Activated naive CD8-positive, alpha-beta T cell treated with anti-CD3 and anti-CD28 coated beads, Interleukin-2, amount 10 ng/mL, durations not matched to agents 7 days and 5 days (primary cell): ENCODE results near the gene CFAP299. TPM values are rescaled to one million over a fixed set of nuclear protein-coding genes. Genes with fewer than 3 reads are reported as not detected.
"Not testable (repeated sequence)": the region's sequence is repeated elsewhere in the genome, so short reads cannot be mapped to it uniquely, and the experiment has no call there.

Experiments
- ATAC-seq: fragments of 150-1000 bp; cut with Tn5 transposase; one replicate; pipeline ENCODE4 v1.10.0; 2021; ENCODE audit warnings: low read depth, moderate library complexity
- POLR2A ChIA-PET: fragments of 350-600 bp; sonication (Branson Sonifier 250); formaldehyde crosslinking; loops from one replicate; lab custom pipeline; 2021; ENCODE audit warnings: antibody characterized with exemption; lab: Charles Lee
- DNase-seq: peaks from one replicate; pipeline ENCODE4 v3.0.0; 2021
- H3K27ac Mint-ChIP-seq: one replicate; pipeline ENCODE4 v1.8.0; 2022; ENCODE audit warnings: mild to moderate bottlenecking, mixed read lengths
- H3K27me3 Mint-ChIP-seq: one replicate; pipeline ENCODE4 v1.8.0; 2022; ENCODE audit warnings: mild to moderate bottlenecking, moderate library complexity, mixed read lengths
- H3K36me3 Mint-ChIP-seq: one replicate; pipeline ENCODE4 v1.8.0; 2021; ENCODE audit warnings: mild to moderate bottlenecking, mixed read lengths
- H3K4me1 Mint-ChIP-seq: one replicate; pipeline ENCODE4 v1.8.0; 2021; ENCODE audit warnings: mixed read lengths
- H3K4me3 Mint-ChIP-seq: one replicate; pipeline ENCODE4 v1.8.0; 2022; ENCODE audit warnings: mild to moderate bottlenecking, moderate library complexity, mixed read lengths
- H3K9me3 Mint-ChIP-seq: one replicate; pipeline ENCODE4 v1.8.0; 2021; ENCODE audit warnings: mixed read lengths
- total RNA-seq, 2 experiments: library from RNA; stranded (reverse); gene quantifications; one replicate each; pipeline ENCODE4 v1.2.3, GENCODE V29; 2021

The CFAP299 gene
- total RNA-seq, 2 experiments from 2014 or later = not detected

DNA sequence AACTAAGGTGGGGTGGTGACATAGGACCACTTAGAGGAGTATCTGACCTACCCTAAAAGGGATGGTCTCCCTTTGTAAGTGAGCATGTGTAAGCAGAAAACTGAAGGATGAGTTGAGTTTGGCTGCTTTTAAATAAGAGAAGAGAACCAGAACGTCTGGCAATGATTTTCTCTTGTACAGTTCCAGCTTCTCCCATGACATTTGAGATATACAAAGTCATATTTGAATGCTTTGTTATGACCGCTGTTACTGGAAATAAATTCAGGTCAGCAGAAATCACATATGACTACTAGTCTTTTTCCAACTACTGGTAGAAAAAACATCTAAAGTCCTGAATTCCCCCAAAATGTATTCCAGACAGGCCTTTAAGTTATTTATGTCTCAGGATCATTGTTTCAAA is 381.7 kb downstream of the CFAP299 start:
- H3K4me1 Mint-ChIP-seq = no peaks in the 10 kb centered on the region
- ATAC-seq (no peak), DNase-seq (no peak)
- no peaks in the 10 kb centered on the region for H3K27me3 Mint-ChIP-seq
- H3K27ac Mint-ChIP-seq = no peak overlapping the region
- POLR2A ChIA-PET = no interaction called here
- no peaks in the 10 kb centered on the region for H3K36me3 Mint-ChIP-seq
- peaks cover 14% of the 10 kb centered on the region for H3K9me3 Mint-ChIP-seq
- no peak overlapping the region for H3K4me3 Mint-ChIP-seq

DNA sequence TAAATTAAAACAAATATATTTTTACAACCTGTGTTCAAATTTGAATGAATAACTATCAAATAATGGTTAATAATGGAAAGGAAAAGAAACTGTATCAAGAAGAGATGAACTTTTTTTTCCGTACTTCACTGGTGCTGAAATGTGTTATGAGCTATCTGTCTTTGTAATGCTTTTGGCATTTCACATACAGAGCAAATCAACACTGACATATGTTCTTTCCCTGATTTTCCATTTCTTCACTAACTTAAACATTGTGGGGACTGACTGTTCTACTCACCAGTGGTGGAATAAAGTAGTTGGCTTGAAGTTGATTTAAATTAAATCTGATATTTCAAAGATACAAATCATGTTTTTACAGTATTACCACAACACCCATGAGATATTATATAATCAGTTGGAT is 390.9 kb downstream of the CFAP299 start:
- POLR2A ChIA-PET = no interaction called here
- no peaks in the 10 kb centered on the region for H3K27me3 Mint-ChIP-seq
- H3K4me1 Mint-ChIP-seq = no peaks in the 10 kb centered on the region
- DNase-seq = no peak
- no peak overlapping the region for H3K4me3 Mint-ChIP-seq
- H3K36me3 Mint-ChIP-seq = no peaks in the 10 kb centered on the region
- no peak for ATAC-seq
- H3K27ac Mint-ChIP-seq = no peak overlapping the region
- peaks cover under 1% of the 10 kb centered on the region for H3K9me3 Mint-ChIP-seq

- no peak overlapping the region for H3K27ac Mint-ChIP-seq
- H3K4me3 Mint-ChIP-seq = no peak overlapping the region
- peaks cover 3% of the 10 kb centered on the region for H3K9me3 Mint-ChIP-seq
- no peak for ATAC-seq
- H3K27me3 Mint-ChIP-seq = no peaks in the 10 kb centered on the region
- H3K36me3 Mint-ChIP-seq = no peaks in the 10 kb centered on the region
- no peaks in the 10 kb centered on the region for H3K4me1 Mint-ChIP-seq
- peak; percentile 14 for DNase-seq
- POLR2A ChIA-PET = interaction anchor here (0.7 kb wide), 1 partner anchor 33 kb away, joined by 3 read pairs; no protein-coding TSS in a partner anchor
Measured at GRCh38 chr4:80730158-80730557, 394.6 kb downstream of the CFAP299 start.

- Mint-ChIP-seq H3K4me3 (no peak overlapping the region), H3K4me1 (no peaks in the 10 kb centered on the region), H3K27me3 (no peaks in the 10 kb centered on the region), H3K36me3 (no peaks in the 10 kb centered on the region), H3K9me3 (peaks cover 3% of the 10 kb centered on the region), H3K27ac (no peak overlapping the region)
- no peak for ATAC-seq
- DNase-seq = no peak
- POLR2A ChIA-PET = no interaction called here
Measured at GRCh38 chr4:80731436-80731835, 395.9 kb downstream of the CFAP299 start.

DNA sequence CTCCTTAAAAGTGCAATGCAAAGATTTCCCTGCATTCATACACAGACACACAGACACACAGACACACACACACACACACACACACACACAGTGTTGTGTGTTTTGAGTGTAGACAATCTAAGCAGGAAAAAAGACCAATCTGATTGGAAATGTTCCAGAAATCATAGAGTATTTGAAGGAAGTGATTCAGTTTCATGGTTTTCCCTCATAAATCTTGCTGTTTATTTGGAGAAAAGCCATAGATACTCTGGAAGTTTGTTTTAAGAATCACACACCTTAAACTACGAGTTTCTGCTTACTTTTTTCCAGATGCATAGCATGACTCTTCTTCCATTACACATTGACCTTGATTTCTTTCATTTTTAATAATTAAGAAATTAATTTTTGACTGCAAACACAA is 396.5 kb downstream of the CFAP299 start:
- no peak for ATAC-seq
- peaks cover 5% of the 10 kb centered on the region for H3K9me3 Mint-ChIP-seq
- H3K27me3 Mint-ChIP-seq = no peaks in the 10 kb centered on the region
- H3K4me3 Mint-ChIP-seq = no peak overlapping the region
- H3K27ac Mint-ChIP-seq = no peak overlapping the region
- DNase-seq = no peak
- H3K4me1 Mint-ChIP-seq = no peaks in the 10 kb centered on the region
- no peaks in the 10 kb centered on the region for H3K36me3 Mint-ChIP-seq
- POLR2A ChIA-PET = no interaction called here

GRCh38 chr4:80740375-80740774 is 404.8 kb downstream of the CFAP299 start:
- POLR2A ChIA-PET = no interaction called here
- no peak for ATAC-seq
- Mint-ChIP-seq H3K36me3 (no peaks in the 10 kb centered on the region), H3K27me3 (no peaks in the 10 kb centered on the region), H3K4me3 (no peak overlapping the region), H3K27ac (no peak overlapping the region), H3K4me1 (no peaks in the 10 kb centered on the region), H3K9me3 (peaks cover 11% of the 10 kb centered on the region)
- no peak for DNase-seq

DNA sequence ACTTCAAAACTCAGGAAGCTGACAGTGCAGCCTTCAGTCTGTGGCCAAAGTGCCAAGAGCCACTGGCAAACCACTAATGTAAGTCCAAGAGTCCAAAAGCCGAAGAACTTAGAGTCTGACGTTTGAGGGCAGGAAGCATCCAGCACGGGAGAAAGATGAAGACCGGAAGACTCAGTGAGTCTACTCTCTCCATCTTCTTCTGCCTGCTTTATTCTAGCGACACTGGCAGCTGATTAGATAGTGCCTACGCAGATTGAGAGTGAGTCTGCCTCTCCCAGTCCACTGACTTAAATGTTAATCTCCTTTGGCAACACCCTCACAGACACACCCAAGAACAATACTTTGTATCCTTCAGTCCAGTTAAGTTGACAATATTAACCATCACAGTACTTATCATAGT is 414.0 kb downstream of the CFAP299 start:
- H3K4me3 Mint-ChIP-seq, DNase-seq, H3K36me3 Mint-ChIP-seq, H3K27me3 Mint-ChIP-seq, H3K27ac Mint-ChIP-seq, POLR2A ChIA-PET, H3K4me1 Mint-ChIP-seq, ATAC-seq, H3K9me3 Mint-ChIP-seq: not testable (repeated sequence)

DNA sequence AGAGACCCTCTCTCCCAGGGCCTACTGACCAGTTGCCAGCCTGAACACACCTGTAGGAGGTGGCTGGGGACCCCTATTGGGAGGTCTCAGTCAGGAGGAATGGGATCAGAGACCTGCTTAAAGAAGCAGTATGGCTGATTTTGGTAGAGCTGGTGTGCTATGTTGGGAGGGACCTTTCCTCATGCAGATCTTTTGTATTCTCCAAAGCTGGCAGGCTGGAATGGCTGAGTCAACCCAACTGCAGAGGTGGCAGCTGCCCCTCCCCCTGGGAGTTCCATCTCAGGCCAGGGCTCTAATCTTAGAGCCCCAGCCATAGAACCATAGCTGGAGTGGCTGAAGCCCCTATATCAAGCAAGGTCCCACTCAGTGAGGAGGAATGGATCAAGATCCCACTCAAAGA is 415.7 kb downstream of the CFAP299 start:
- no peaks in the 10 kb centered on the region for H3K4me1 Mint-ChIP-seq
- no peak overlapping the region for H3K4me3 Mint-ChIP-seq
- POLR2A ChIA-PET = no interaction called here
- no peak overlapping the region for H3K27ac Mint-ChIP-seq
- no peaks in the 10 kb centered on the region for H3K36me3 Mint-ChIP-seq
- peaks cover 1% of the 10 kb centered on the region for H3K9me3 Mint-ChIP-seq
- DNase-seq (no peak), ATAC-seq (no peak)
- H3K27me3 Mint-ChIP-seq = no peaks in the 10 kb centered on the region

- DNase-seq (no peak), ATAC-seq (no peak)
- H3K9me3 Mint-ChIP-seq = peaks cover 11% of the 10 kb centered on the region
- no peaks in the 10 kb centered on the region for H3K27me3 Mint-ChIP-seq
- H3K36me3 Mint-ChIP-seq = peaks cover 2% of the 10 kb centered on the region
- H3K4me1 Mint-ChIP-seq = peaks cover 2% of the 10 kb centered on the region
- POLR2A ChIA-PET = no interaction called here
- H3K4me3 Mint-ChIP-seq = no peak overlapping the region
- H3K27ac Mint-ChIP-seq = no peak overlapping the region
Measured at GRCh38 chr4:80767944-80768343, 432.4 kb downstream of the CFAP299 start.

GRCh38 chr4:80776168-80776567 is 440.6 kb downstream of the CFAP299 start:
- Mint-ChIP-seq H3K36me3 (no peaks in the 10 kb centered on the region), H3K4me3 (no peak overlapping the region)

DNA sequence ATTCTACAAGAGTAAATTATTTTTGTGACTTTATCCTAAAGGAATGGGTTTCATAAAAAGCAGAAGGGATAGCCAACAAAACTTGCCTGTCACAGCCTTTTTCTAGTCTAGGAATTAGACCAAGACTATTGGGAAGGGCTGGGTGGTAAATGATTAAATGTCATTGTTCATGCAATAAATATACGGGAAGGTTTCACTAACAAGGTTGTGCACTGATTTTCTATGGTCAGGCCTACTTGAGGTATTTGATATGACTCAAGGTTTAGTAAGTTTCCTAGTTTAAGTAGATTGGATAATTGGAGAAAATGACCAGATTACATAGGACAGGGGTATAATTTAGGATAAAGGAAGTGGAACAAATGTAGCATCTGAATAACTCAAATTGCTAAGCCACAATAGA is 445.9 kb downstream of the CFAP299 start:
- DNase-seq (no peak), ATAC-seq (no peak)
- no peaks in the 10 kb centered on the region for H3K27me3 Mint-ChIP-seq
- H3K4me1 Mint-ChIP-seq = no peaks in the 10 kb centered on the region
- peaks cover 4% of the 10 kb centered on the region for H3K9me3 Mint-ChIP-seq
- no peak overlapping the region for H3K27ac Mint-ChIP-seq
- H3K4me3 Mint-ChIP-seq = no peak overlapping the region
- POLR2A ChIA-PET = no interaction called here
- no peaks in the 10 kb centered on the region for H3K36me3 Mint-ChIP-seq

More at GRCh38 chr4:80776168-80776567, 440.6 kb downstream of the CFAP299 start:
- H3K9me3 Mint-ChIP-seq = peaks cover 3% of the 10 kb centered on the region
- H3K27me3 Mint-ChIP-seq = no peaks in the 10 kb centered on the region
- no peaks in the 10 kb centered on the region for H3K4me1 Mint-ChIP-seq
- POLR2A ChIA-PET = no interaction called here
- ATAC-seq = no peak
- H3K27ac Mint-ChIP-seq = no peak overlapping the region
- DNase-seq = no peak

DNA sequence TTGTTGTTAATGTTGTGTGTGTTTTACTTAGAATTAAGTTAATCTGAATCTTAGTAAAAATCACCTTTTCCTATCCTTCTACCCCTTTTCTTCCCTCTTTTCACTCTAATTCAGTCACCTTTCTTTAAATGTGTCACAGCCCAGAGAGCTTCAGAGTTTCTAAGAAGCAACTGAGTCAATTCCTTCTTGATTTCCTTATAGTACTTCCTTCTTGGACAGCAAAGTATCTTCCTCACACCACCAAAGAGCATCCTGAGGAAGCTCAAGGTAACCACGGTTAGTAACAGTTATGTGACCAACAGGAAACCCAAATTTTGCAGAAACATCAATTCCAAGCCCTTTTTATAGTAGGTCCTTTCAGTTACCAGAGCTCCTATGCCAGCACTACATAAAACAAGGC is 451.8 kb downstream of the CFAP299 start:
- Mint-ChIP-seq H3K4me1 (peaks cover 9% of the 10 kb centered on the region), H3K36me3 (no peaks in the 10 kb centered on the region), H3K4me3 (peak overlapping the region; percentile 7), H3K27ac (no peak overlapping the region), H3K27me3 (no peaks in the 10 kb centered on the region), H3K9me3 (peaks cover 1% of the 10 kb centered on the region)
- ATAC-seq (no peak), DNase-seq (no peak)
- POLR2A ChIA-PET = interaction anchor here (0.6 kb wide), 1 partner anchor 275 kb away, joined by 3 read pairs; no protein-coding TSS in a partner anchor

DNA sequence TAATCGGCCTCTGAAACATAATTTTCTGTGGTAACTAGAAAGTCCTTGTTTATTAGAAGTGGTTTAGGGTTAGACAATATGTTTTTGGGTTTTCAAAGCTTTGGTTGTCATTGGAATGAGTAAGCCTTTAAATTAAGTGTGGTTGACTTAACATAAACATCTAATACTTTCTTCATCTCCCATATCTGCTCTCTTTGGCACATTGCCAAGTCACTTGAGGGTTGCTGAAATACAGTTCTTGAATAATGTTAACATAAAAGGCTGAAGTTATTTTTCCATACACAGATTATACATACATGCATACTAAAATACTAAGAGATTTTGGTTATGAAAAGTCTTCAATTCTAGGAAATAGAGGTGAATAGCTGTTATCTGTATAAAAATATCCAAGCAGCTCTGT is 453.3 kb downstream of the CFAP299 start:
- Mint-ChIP-seq H3K9me3 (peaks cover 5% of the 10 kb centered on the region), H3K27ac (no peak overlapping the region), H3K27me3 (no peaks in the 10 kb centered on the region), H3K4me1 (peaks cover 9% of the 10 kb centered on the region), H3K4me3 (no peak overlapping the region), H3K36me3 (no peaks in the 10 kb centered on the region)
- DNase-seq (no peak), ATAC-seq (no peak)
- POLR2A ChIA-PET = no interaction called here

DNA sequence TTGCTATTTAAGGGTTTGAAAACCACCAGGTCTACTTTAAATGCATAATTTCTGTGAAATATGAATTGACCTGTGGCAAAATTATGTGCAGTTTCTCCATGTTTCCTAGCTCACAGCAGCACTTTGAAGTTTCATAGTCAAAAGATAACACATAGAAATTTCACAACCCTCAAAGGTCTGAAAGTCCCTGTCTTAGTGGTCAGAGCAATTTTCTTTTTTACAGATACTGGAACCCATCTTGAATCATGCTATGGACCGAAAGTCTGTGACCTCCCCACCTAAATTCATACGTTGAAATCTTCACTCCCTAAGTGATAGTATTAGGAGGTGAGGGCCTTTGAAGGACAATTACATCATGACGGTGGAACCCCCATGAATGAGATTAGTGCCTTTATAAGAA is 454.6 kb downstream of the CFAP299 start:
- Mint-ChIP-seq H3K4me1 (peaks cover 9% of the 10 kb centered on the region), H3K27ac (no peak overlapping the region), H3K36me3 (no peaks in the 10 kb centered on the region), H3K4me3 (no peak overlapping the region), H3K9me3 (peaks cover 5% of the 10 kb centered on the region), H3K27me3 (no peaks in the 10 kb centered on the region)
- ATAC-seq = no peak
- no peak for DNase-seq
- POLR2A ChIA-PET = no interaction called here

DNA sequence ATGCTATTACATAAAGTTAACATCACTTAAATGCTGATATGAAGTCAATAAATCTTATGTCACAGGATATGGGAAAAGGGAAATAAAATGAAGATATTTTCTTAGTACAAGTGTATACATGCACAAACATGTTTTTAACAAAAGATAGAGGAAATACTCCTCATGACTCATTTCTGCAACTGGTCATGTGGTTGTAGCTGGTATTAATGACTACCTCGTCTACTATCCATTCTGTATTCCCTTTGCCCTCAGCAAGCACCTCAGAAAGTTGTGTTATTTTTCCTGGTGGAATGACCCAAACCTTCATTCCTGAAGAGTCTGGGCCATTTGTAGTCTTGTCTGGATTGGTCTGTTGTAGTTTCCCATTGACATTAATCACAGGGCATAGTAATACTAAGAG is 458.1 kb downstream of the CFAP299 start:
- DNase-seq, H3K27me3 Mint-ChIP-seq, H3K4me1 Mint-ChIP-seq, ATAC-seq, H3K36me3 Mint-ChIP-seq, H3K27ac Mint-ChIP-seq, H3K4me3 Mint-ChIP-seq, POLR2A ChIA-PET: not testable (repeated sequence)
- peaks cover 17% of the 10 kb centered on the region for H3K9me3 Mint-ChIP-seq
